ENCODE results near the gene EFCAB13.

GRCh38 chr17:47367257-47367656 is 43.5 kb downstream of the EFCAB13 start:
- TF ChIP-seq CTCF (IDR thresholded peaks at IDR 0.05) (no peak), POLR2AphosphoS5 (IDR thresholded peaks at IDR 0.05) (no peak), EP300 (IDR thresholded peaks at IDR 0.05) (no peak), POLR2A (IDR thresholded peaks at IDR 0.05) (no peak)

Measured in upper lobe of left lung (tissue), 4 donors.